Mucosa of rectum (tissue), 2 donors: ENCODE results near the gene EVI2A.

Source experiments
- H3K27ac ChIP-seq, 2 donors: one replicate each; pipeline ENCODE4 v1.7.0; 2013; ENCODE audit warnings: inconsistent platforms in 2 of 2, low read depth in 2 of 2, low read length in 2 of 2
- H3K27me3 ChIP-seq, 2 donors: one replicate each; pipeline ENCODE4 v1.7.0; 2013; ENCODE audit warnings: low read length in 2 of 2; ENCODE audit not compliant: control insufficient read depth in 2 of 2, insufficient read depth in 2 of 2
- H3K36me3 ChIP-seq, 2 donors: one replicate each; pipeline ENCODE4 v1.7.0; 2013; ENCODE audit warnings: low read length in 2 of 2; ENCODE audit not compliant: control insufficient read depth in 2 of 2, insufficient read depth in 2 of 2
- H3K4me1 ChIP-seq, 2 donors: one replicate each; pipeline ENCODE4 v1.7.0; 2013; ENCODE audit warnings: low read length in 2 of 2, mild to moderate bottlenecking in 1 of 2; ENCODE audit not compliant: control insufficient read depth in 2 of 2, insufficient read depth in 2 of 2
- H3K4me3 ChIP-seq, 2 donors: one replicate each; pipeline ENCODE4 v1.7.0; 2013; ENCODE audit warnings: low read length in 2 of 2
- H3K9ac ChIP-seq, 2 donors: one replicate each; pipeline ENCODE4 v1.7.0; 2013; ENCODE audit warnings: low read length in 2 of 2, low read depth in 1 of 2, mild to moderate bottlenecking in 1 of 2
- H3K9me3 ChIP-seq, 2 donors: one replicate each; pipeline ENCODE4 v1.7.0; 2013; ENCODE audit warnings: low read length in 2 of 2; ENCODE audit not compliant: control insufficient read depth in 2 of 2
- donor health status: healthy.
- donor health status: Normal muscosa, but diverticular disease.

Gene EVI2A

DNA sequence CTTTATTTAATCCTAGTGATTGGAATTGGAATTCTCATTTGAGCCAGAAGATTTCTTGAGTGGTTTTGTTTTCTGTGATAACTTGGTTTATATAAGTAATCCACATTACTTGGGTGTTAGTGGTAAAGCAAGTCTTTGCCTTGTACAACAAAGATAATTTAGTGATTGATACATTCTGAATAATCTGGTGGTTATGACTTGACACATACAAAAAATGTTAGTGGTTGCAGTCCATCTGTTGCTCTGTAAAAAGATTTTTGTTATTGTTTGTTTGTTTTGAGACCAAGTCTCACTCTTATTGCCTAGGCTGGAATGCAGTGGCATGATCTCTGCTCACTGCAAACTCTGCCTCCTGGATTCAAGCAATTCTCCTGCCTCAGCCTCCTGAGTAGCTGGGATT is 37.6 kb downstream of the EVI2A start:
- H3K9ac ChIP-seq: no peak overlapping the region
- no peaks in the 10 kb centered on the region for H3K9me3 ChIP-seq
- H3K27me3 ChIP-seq: no peaks in the 10 kb centered on the region
- H3K27ac ChIP-seq: no peak overlapping the region
- H3K4me1 ChIP-seq: no peaks in the 10 kb centered on the region
- peaks cover 0 to 2% of the 10 kb centered on the region in 2 donors for H3K36me3 ChIP-seq
- H3K4me3 ChIP-seq: no peak overlapping the region

DNA sequence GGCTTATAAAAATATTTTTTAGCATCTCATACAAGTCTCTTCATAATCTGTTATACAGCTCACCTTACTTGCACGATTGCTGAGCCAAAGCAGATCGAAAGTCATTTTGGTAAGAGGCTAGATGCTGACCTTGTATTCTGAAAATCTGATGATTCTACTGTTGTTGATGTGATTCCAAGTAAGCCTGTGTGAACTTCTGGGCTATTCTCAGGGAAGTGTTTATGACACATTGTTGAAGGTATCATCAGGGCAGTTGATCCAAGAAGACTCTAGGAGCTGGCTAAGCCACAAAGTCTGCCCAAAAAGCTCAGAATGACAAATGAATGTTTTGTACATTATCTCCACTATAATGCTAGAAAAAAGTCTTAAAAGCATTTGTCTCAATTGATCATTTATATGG is 40.4 kb downstream of the EVI2A start:
- H3K9ac ChIP-seq: no peak overlapping the region
- H3K36me3 ChIP-seq: peaks cover 4 to 8% of the 10 kb centered on the region in 2 donors
- no peaks in the 10 kb centered on the region for H3K4me1 ChIP-seq
- H3K27me3 ChIP-seq: no peaks in the 10 kb centered on the region
- no peak overlapping the region for H3K4me3 ChIP-seq
- H3K27ac ChIP-seq: no peak overlapping the region
- no peaks in the 10 kb centered on the region for H3K9me3 ChIP-seq

GRCh38 chr17:31279401-31279800 is 42.0 kb downstream of the EVI2A start:
- Histone ChIP-seq H3K27me3 (no peaks in the 10 kb centered on the region), H3K9me3 (no peaks in the 10 kb centered on the region), H3K9ac (no peak overlapping the region), H3K36me3 (peaks cover 4 to 8% of the 10 kb centered on the region in 2 donors), H3K4me1 (no peaks in the 10 kb centered on the region), H3K4me3 (no peak overlapping the region), H3K27ac (no peak overlapping the region)

DNA sequence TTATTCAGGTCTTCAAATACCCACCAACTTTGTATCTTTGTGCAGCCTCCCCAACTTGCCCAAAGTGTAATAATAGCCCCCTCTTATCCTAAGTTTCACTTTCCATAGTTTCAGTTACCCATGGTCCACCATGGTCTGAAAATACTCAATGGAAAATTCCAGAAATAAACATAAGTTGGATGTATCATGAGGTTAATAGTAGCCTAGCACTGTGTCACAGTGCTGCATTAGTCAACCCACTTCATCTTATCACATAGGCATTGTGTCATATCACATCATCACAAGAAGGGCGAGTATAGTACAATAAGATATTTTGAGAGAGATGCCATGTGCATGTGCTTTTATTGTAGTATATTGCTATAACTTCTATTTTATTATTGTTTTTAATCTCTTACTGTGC is 46.3 kb downstream of the EVI2A start:
- H3K9me3 ChIP-seq: no peaks in the 10 kb centered on the region
- H3K27ac ChIP-seq: no peak overlapping the region

GRCh38 chr17:31274252-31274651 is 47.2 kb downstream of the EVI2A start:
- no peak overlapping the region for H3K9ac ChIP-seq
- no peak overlapping the region for H3K4me3 ChIP-seq
- H3K9me3 ChIP-seq: no peaks in the 10 kb centered on the region
- peaks cover 0 to 2% of the 10 kb centered on the region in 2 donors for H3K4me1 ChIP-seq
- peaks cover 6 to 14% of the 10 kb centered on the region in 2 donors for H3K36me3 ChIP-seq
- H3K27ac ChIP-seq: no peak overlapping the region
- H3K27me3 ChIP-seq: no peaks in the 10 kb centered on the region

More for the DNA sequence above, 46.3 kb downstream of the EVI2A start:
- Histone ChIP-seq H3K36me3 (peaks cover 6% of the 10 kb centered on the region in 2 donors), H3K4me3 (no peak overlapping the region), H3K9ac (no peak overlapping the region), H3K27me3 (no peaks in the 10 kb centered on the region), H3K4me1 (no peaks in the 10 kb centered on the region)

DNA sequence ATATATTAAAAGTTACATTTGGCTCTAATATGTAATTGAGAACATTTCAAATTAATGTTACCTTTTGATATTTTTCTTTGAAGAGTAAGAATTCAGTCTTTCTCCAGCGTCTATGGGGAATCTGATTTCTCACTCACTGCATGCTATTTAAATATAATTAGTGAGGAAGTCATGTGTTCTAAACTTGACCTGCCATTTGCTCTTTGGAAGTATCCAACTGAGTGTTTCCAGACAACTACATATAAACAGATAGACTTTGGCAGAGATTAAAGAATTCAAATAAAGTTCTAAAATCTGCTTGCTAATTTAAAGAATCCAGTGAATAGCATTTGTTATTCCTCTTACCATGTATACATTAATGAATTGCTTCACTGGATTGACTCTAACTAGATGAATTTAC is 47.9 kb downstream of the EVI2A start:
- peaks cover 0 to 2% of the 10 kb centered on the region in 2 donors for H3K4me1 ChIP-seq
- no peak overlapping the region for H3K27ac ChIP-seq
- no peaks in the 10 kb centered on the region for H3K27me3 ChIP-seq
- no peak overlapping the region for H3K4me3 ChIP-seq
- no peaks in the 10 kb centered on the region for H3K9me3 ChIP-seq
- no peak overlapping the region for H3K9ac ChIP-seq
- H3K36me3 ChIP-seq: peaks cover 6 to 18% of the 10 kb centered on the region in 2 donors

- no peak overlapping the region for H3K9ac ChIP-seq
- no peaks in the 10 kb centered on the region for H3K27me3 ChIP-seq
- H3K27ac ChIP-seq: no peak overlapping the region
- H3K9me3 ChIP-seq: no peaks in the 10 kb centered on the region
- H3K4me3 ChIP-seq: no peak overlapping the region
- H3K36me3 ChIP-seq: peaks cover 10 to 17% of the 10 kb centered on the region in 2 donors
- peaks cover 0 to 2% of the 10 kb centered on the region in 2 donors for H3K4me1 ChIP-seq
These were observed 48.6 kb downstream of the EVI2A start for GRCh38 chr17:31272803-31273202.

DNA sequence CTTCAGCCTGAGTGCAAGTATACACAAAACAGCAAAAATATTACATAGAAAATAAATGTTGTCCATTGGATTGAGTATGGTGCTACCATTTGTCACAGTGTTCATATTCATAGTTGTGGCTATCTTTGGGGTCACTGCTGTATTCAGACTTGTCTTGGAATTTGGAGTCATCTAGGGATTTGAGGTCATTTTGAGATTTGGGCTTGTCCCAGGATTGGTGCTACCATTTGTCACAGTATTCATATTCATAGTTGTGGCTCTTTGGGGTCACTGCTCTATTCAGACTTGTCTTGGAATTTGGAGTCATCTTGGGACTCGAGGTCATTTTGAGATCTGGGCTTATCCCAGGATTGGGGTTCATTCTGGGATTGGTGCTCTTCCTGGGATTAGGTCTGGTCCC is 49.2 kb downstream of the EVI2A start:
- no peak overlapping the region for H3K27ac ChIP-seq
- H3K27me3 ChIP-seq: no peaks in the 10 kb centered on the region
- no peak overlapping the region for H3K9ac ChIP-seq

GRCh38 chr17:31269578-31269983 is 51.8 kb downstream of the EVI2A start:
- Histone ChIP-seq H3K27me3 (no peaks in the 10 kb centered on the region), H3K36me3 (peaks cover 7 to 27% of the 10 kb centered on the region in 2 donors), H3K9ac (no peak overlapping the region), H3K9me3 (no peaks in the 10 kb centered on the region), H3K27ac (no peak overlapping the region), H3K4me3 (no peak overlapping the region), H3K4me1 (peaks cover 0 to 2% of the 10 kb centered on the region in 2 donors)

More for the DNA sequence above, 49.2 kb downstream of the EVI2A start:
- Histone ChIP-seq H3K36me3 (peaks cover 10 to 12% of the 10 kb centered on the region in 2 donors), H3K9me3 (no peaks in the 10 kb centered on the region), H3K4me3 (no peak overlapping the region), H3K4me1 (peaks cover 0 to 2% of the 10 kb centered on the region in 2 donors)

GRCh38 chr17:31269036-31269577 is 52.3 kb downstream of the EVI2A start:
- Histone ChIP-seq H3K27me3 (no peaks in the 10 kb centered on the region), H3K4me1 (peaks cover 0 to 2% of the 10 kb centered on the region in 2 donors), H3K9me3 (no peaks in the 10 kb centered on the region), H3K27ac (no peak overlapping the region), H3K9ac (no peak overlapping the region), H3K36me3 (peaks cover 7 to 27% of the 10 kb centered on the region in 2 donors), H3K4me3 (no peak overlapping the region)
